Measurements from ENCODE around the gene CACNA1F. TPM values are rescaled to one million over a fixed set of nuclear protein-coding genes. Genes with fewer than 3 reads are reported as not detected.

The CACNA1F gene
- total RNA-seq, 1 donor from 2014 or later = 0.28 TPM

GRCh38 chrX:49197543-49198087 is 35.5 kb downstream of the CACNA1F start:
- ATAC-seq = no peak

- ATAC-seq = no peak
Measured at GRCh38 chrX:49193542-49193964, 39.6 kb downstream of the CACNA1F start.

- ATAC-seq = no peak
Measured at GRCh38 chrX:49192722-49193328, 40.3 kb downstream of the CACNA1F start.

- peak; percentile 0 for ATAC-seq
Measured at GRCh38 chrX:49191574-49192011, 41.5 kb downstream of the CACNA1F start.

GRCh38 chrX:49190821-49191573 is 42.1 kb downstream of the CACNA1F start:
- peak; percentile 90 for ATAC-seq

GRCh38 chrX:49189606-49190005 is 43.5 kb downstream of the CACNA1F start:
- ATAC-seq = no peak

GRCh38 chrX:49188468-49189076 is 44.6 kb downstream of the CACNA1F start:
- ATAC-seq = no peak

GRCh38 chrX:49187526-49187925 is 45.6 kb downstream of the CACNA1F start:
- ATAC-seq = no peak

GRCh38 chrX:49187028-49187394 is 46.1 kb downstream of the CACNA1F start:
- no peak for ATAC-seq

- peak; percentile 12 for ATAC-seq
Measured at GRCh38 chrX:49186125-49187027, 46.8 kb downstream of the CACNA1F start, which contains the start of gene PRICKLE3. Gene PRICKLE3 (minus strand): TSS chrX:49186373. CDS start chrX:49186297, 76 bp downstream.

GRCh38 chrX:49184294-49185281 is 48.6 kb downstream of the CACNA1F start:
- ATAC-seq = peak; percentile 87

GRCh38 chrX:49183701-49184281 is 49.3 kb downstream of the CACNA1F start:
- no peak for ATAC-seq

- no peak for ATAC-seq
Measured at GRCh38 chrX:49179358-49179757, 53.8 kb downstream of the CACNA1F start.

- ATAC-seq = no peak
Measured at GRCh38 chrX:49178537-49178936, 54.6 kb downstream of the CACNA1F start.

GRCh38 chrX:49177873-49178480 is 55.2 kb downstream of the CACNA1F start:
- ATAC-seq = no peak

GRCh38 chrX:49177338-49177833 is 55.8 kb downstream of the CACNA1F start:
- peak; percentile 69 for ATAC-seq

- ATAC-seq = peak; percentile 60
Measured at GRCh38 chrX:49176421-49177326, 56.5 kb downstream of the CACNA1F start.

GRCh38 chrX:49175435-49176274 is 57.5 kb downstream of the CACNA1F start:
- no peak for ATAC-seq
